Breast epithelium (tissue), 4 donors: Measurements from ENCODE around the gene CAMK4. TPM values are rescaled to one million over a fixed set of nuclear protein-coding genes. Genes with fewer than 3 reads are reported as not detected.

Experiments
- DNase-seq, 2 donors: peaks; one replicate each; pipeline ENCODE4 v3.0.0-alpha.2; 2019; ENCODE audit warnings: low spot score in 2 of 2
- H3K27ac ChIP-seq, 2 donors: fragments of 200-600 bp; sonication (generic) in 1 of 2; one replicate each; pipeline ENCODE4 v1.5.1; 2016 to 2019; ENCODE audit warnings: mild to moderate bottlenecking in 1 of 2
- H3K27me3 ChIP-seq, 2 donors: fragments of 200-600 bp; sonication (generic) in 1 of 2; one replicate each; pipeline versions ENCODE4 v1.5.1 to v1.6.0; 2017 to 2019; ENCODE audit warnings: control low read depth in 1 of 2, mild to moderate bottlenecking in 1 of 2
- H3K36me3 ChIP-seq: fragments of 200-600 bp; one replicate; pipeline ENCODE4 v1.5.1; 2019
- H3K4me1 ChIP-seq, 2 donors: fragments of 200-600 bp; sonication (generic); one replicate each; pipeline ENCODE4 v1.5.1; 2016 to 2019; ENCODE audit warnings: control low read depth in 1 of 2
- H3K4me3 ChIP-seq, 3 donors: fragments of 200-600 bp; sonication (generic); 1 replicate in 2 of 3; 2 replicates in 1 of 3; pipeline ENCODE4 v1.5.1; 2016 to 2019; ENCODE audit warnings: mild to moderate bottlenecking in 3 of 3, moderate library complexity in 2 of 3
- H3K9me3 ChIP-seq, 2 donors: fragments of 200-600 bp; sonication (generic) in 1 of 2; one replicate each; pipeline ENCODE4 v1.5.1; 2016 to 2019; ENCODE audit warnings: control low read depth in 1 of 2
- POLR2A ChIP-seq: fragments of 450-650 bp; IDR thresholded peaks from one replicate; pipeline ENCODE4 v1.6.1; 2016; ENCODE audit warnings: antibody characterized with exemption, mild to moderate bottlenecking, moderate library complexity
- POLR2AphosphoS5 ChIP-seq, 3 donors: sonication (generic); formaldehyde crosslinking; IDR thresholded peaks; one replicate each; pipeline ENCODE4 v1.6.1; 2017; ENCODE audit warnings: antibody characterized with exemption in 3 of 3
- intact Hi-C: fragments of 100-400 bp; cut with DNase I; formaldehyde crosslinking; loops from one replicate; pipeline ENCODE4 v1.15.1; 2023; ENCODE audit warnings: low total_unique reads
- total RNA-seq, 3 donors: library from RNA; depleted of rRNA; stranded (reverse); fragments of >200 nt; gene quantifications; one replicate each; pipeline ENCODE4 v1.1.0, GENCODE V29; 2016
- TF ChIP-seq, protein P1 (sequence below), 3 donors: fragments of 450-650 bp; IDR thresholded peaks; one replicate each; pipeline ENCODE4 v1.5.1; 2016 to 2017; ENCODE audit warnings: antibody characterized with exemption in 3 of 3, mild to moderate bottlenecking in 3 of 3, moderate library complexity in 3 of 3

CAMK4 gene
- total RNA-seq, 3 donors from 2014 or later, result 0.98 to 1.5 (median 1.4) TPM

DNA sequence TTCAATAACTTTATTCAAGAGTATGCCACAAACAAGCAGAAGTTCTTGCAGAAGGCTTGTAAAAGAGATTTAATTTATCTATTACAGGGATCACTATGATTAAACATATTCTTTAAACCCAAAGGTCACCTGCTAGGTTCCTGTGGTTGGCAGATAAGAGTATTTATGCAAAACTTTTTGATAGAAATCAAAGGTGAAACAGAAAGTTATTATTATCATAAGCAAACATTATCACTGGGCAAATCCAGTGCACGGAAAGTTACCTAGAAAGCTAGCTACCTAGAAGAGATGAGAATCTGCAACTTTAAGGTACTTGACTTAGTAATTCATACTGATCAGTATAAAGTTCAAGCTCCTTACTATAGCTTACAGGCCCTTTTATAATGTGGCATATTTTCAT lies 284.9 kb downstream of the CAMK4 start:
- intact Hi-C loops, result no loop called here
- no peak overlapping the region for H3K27ac ChIP-seq

DNA sequence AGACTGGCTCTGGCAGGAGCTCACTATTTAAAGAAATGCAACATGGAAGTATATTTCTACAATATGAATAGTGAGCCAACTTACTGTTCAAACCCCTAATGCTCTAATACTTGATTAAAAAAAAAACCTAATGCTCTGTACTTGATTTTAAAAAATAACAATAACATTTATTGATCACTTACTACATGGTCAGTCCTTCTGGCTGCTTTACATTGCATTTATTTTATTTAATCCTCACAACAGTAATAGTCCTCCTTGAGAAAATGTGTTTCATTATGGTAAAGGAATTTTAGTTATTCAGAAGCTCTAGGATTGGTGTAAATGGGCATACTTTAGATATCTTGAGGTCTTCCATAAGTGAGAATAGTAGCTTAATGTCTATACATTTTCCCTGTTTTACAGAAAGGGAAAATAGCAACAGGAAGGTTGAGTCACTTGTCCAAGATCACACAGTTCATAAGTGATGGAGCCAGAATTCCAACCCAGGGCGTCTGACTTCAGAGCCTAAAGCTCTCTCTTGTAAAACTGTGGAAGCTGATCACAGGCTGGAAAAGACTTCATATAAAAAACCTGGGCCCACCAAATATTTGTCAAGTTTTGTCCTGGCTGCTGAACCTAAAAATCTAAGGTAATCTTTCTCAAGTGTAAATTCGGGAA lies 287.1 kb downstream of the CAMK4 start:
- no peaks in the 10 kb centered on the region for H3K27me3 ChIP-seq
- H3K9me3 ChIP-seq, result no peaks in the 10 kb centered on the region
- no peak for TF ChIP-seq POLR2A
- TF ChIP-seq POLR2AphosphoS5 (IDR thresholded peaks at IDR 0.05), result no peak
- TF ChIP-seq, protein P1, sequence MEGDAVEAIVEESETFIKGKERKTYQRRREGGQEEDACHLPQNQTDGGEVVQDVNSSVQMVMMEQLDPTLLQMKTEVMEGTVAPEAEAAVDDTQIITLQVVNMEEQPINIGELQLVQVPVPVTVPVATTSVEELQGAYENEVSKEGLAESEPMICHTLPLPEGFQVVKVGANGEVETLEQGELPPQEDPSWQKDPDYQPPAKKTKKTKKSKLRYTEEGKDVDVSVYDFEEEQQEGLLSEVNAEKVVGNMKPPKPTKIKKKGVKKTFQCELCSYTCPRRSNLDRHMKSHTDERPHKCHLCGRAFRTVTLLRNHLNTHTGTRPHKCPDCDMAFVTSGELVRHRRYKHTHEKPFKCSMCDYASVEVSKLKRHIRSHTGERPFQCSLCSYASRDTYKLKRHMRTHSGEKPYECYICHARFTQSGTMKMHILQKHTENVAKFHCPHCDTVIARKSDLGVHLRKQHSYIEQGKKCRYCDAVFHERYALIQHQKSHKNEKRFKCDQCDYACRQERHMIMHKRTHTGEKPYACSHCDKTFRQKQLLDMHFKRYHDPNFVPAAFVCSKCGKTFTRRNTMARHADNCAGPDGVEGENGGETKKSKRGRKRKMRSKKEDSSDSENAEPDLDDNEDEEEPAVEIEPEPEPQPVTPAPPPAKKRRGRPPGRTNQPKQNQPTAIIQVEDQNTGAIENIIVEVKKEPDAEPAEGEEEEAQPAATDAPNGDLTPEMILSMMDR (IDR thresholded peaks at IDR 0.05), result no peak
- no peak for DNase-seq
- no peaks in the 10 kb centered on the region for H3K4me1 ChIP-seq
- intact Hi-C loops, result no loop called here
- no peak overlapping the region for H3K27ac ChIP-seq
- no peaks in the 10 kb centered on the region for H3K36me3 ChIP-seq
- peak overlapping the region; percentile 78 to 88 (median 82) for H3K4me3 ChIP-seq

More for the DNA sequence above, 284.9 kb downstream of the CAMK4 start:
- no peaks in the 10 kb centered on the region for H3K27me3 ChIP-seq
- DNase-seq, result no peak
- H3K4me1 ChIP-seq, result no peaks in the 10 kb centered on the region
- no peak for TF ChIP-seq POLR2A
- no peak for TF ChIP-seq POLR2AphosphoS5 (IDR thresholded peaks at IDR 0.05)
- TF ChIP-seq, protein P1 (IDR thresholded peaks at IDR 0.05), result no peak
- H3K4me3 ChIP-seq, result no peak overlapping the region
- no peaks in the 10 kb centered on the region for H3K9me3 ChIP-seq
- H3K36me3 ChIP-seq, result no peaks in the 10 kb centered on the region

DNA sequence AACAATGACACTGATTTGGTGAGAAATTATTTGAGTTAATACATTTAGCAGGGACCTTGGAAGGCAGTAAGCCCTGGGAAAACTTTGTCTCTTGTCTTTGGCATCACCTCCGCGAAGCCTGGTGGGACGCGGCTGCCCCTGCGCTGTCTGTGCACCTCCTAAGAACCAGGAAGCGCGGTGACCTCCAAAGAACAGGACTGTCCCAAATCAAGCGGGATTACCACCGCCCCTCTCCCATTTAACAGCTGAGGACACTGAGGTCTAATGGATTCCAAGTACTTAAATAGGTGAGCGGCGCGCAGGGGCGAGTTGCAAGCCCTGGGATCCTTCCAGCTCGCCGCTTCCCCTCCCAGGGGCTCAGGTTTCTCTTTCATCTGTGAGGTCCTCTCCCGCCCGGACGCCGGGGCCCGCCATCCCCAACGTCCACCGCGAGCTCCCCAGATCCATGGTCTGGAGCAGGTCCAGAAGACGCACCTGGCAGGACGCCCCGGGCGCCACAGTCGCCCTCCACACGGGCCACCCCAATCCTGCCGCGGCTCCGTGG lies 287.7 kb downstream of the CAMK4 start:
- H3K9me3 ChIP-seq, result no peaks in the 10 kb centered on the region
- H3K4me1 ChIP-seq, result no peaks in the 10 kb centered on the region
- H3K27me3 ChIP-seq, result no peaks in the 10 kb centered on the region
- H3K4me3 ChIP-seq, result peak overlapping the region; percentile 78 to 88 (median 82)
- TF ChIP-seq POLR2A, result no peak
- TF ChIP-seq, protein P1 (IDR thresholded peaks at IDR 0.05), result no peak
- no peak for TF ChIP-seq POLR2AphosphoS5 (IDR thresholded peaks at IDR 0.05)
- peak in 1 of 2 donors; percentile 50 for DNase-seq
- peak overlapping the region; percentile 79 for H3K27ac ChIP-seq
- intact Hi-C loops, result no loop called here
- H3K36me3 ChIP-seq, result no peaks in the 10 kb centered on the region

DNA sequence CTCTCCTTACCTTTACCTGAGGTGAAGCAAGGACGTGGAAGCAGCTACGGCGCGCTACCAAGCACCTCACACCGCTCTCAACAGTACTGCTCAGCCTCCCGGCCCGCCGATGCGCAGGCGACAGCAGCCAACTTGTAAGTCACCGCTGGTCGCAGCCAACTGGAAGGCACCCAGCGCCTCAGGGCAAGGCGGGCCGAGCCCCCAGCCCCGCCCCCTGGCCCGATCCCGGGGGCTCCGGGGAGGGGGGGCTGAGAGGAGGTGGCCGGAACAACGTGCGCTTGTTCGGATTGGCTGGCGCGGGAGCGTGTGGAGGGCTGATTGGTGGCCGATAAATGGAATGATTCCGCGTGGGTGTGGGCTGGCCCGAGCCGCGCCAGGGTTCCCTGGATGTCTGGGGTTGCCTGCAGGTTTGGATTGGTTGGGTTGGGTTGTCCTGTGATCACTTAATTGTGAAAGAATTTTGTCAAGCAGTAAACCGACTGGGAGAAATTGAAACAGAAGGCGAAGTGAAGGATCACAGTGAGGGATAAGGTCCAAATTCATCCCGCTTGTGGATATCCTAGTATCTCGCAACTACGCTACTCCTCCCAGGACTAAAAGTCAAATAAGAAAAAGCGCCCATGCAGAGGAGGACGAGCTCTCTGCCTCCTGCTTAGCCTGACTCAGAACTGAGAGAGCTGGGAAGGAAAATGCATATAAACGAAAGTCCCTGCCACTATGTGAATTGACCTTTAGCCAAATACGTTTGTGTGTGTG lies 288.4 kb downstream of the CAMK4 start, which contains the start of gene STARD4:
Gene STARD4, minus strand, starts transcription at position 161 of the 756 bp plus-strand sequence. CDS start 5,102 bp downstream, outside the sequence.
- H3K27me3 ChIP-seq, result no peaks in the 10 kb centered on the region
- intact Hi-C loops, result no loop called here
- H3K9me3 ChIP-seq, result no peaks in the 10 kb centered on the region
- H3K4me3 ChIP-seq, result peak within 1 kb of the TSS; percentile 78 to 88 (median 82)
- H3K36me3 ChIP-seq, result no peaks in the 10 kb centered on the region
- TF ChIP-seq POLR2A (no peak), POLR2AphosphoS5 (IDR thresholded peaks at IDR 0.05) (peak; percentile 60 to 82 (median 63))
- no peaks in the 10 kb centered on the region for H3K4me1 ChIP-seq
- peak within 1 kb of the TSS; percentile 79 for H3K27ac ChIP-seq
- peak; percentile 84 to 86 for DNase-seq

DNA sequence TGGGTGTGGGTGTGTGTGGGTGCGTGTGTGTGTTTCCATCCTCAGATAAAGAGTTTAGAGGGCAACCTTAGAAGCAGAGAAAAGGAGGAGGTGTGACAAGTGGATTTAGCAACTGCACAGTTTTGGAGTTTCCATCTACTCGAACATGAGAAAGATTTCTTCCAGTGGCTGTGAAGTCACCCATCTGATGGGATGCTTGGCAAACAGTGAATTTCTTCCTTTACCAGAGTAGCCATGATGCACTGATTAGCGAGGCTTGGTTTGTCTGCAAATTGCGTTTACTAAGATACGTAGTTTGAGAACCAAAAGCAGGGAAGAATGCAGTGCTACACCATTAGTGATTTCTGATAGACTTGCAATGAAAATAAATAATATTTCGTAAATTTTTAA lies 288.9 kb downstream of the CAMK4 start:
- DNase-seq, result no peak
- H3K4me3 ChIP-seq, result peak overlapping the region; percentile 78 to 88 (median 82)
- TF ChIP-seq POLR2A (no peak), POLR2AphosphoS5 (IDR thresholded peaks at IDR 0.05) (no peak)
- TF ChIP-seq, protein P1 (IDR thresholded peaks at IDR 0.05), result no peak
- H3K4me1 ChIP-seq, result no peaks in the 10 kb centered on the region
- intact Hi-C loops, result no loop called here
- H3K36me3 ChIP-seq, result no peaks in the 10 kb centered on the region
- no peaks in the 10 kb centered on the region for H3K27me3 ChIP-seq
- H3K27ac ChIP-seq, result peak overlapping the region in 1 of 2 donors; percentile 79
- H3K9me3 ChIP-seq, result no peaks in the 10 kb centered on the region
